C4-2B (cell line): ENCODE measurements around the gene SIMC1.
"Not testable (repeated sequence)": the region's sequence is repeated elsewhere in the genome, so short reads cannot be mapped to it uniquely, and the experiment has no call there.

Source experiments
- H3K27ac ChIP-seq: fragments of 450-650 bp; 2 replicates; pipeline ENCODE4 v1.5.1; 2017
- ZFX ChIP-seq: fragments of 450-650 bp; IDR thresholded peaks from 2 replicates; pipeline ENCODE4 v1.6.1; 2017
- TF ChIP-seq, protein P1 (sequence below): fragments of 450-650 bp; conservative IDR thresholded peaks from 2 replicates; pipeline ENCODE4 v1.5.1; 2017; ENCODE audit warnings: mild to moderate bottlenecking

The SIMC1 gene

DNA sequence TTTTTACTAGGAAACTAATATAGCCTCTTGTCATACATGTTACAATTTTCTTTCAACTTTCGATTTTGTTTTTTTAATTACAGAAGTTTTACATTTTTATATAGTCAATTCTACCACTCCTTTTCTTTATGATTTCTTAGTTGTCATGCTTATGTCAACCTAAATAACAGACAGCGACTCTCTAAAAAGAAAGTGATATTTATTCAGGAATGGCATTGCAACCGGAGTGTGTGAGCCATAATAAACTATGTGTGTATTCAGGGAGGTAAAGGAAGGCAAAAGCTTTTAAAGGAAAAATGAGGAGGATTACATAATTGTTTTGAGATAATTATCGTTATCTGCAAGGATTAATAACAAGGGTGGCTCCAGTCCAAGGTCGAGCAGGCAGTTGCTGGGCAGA lies 7.3 kb downstream of the SIMC1 start:
- H3K27ac ChIP-seq: not testable (repeated sequence)

GRCh38 chr5:176250691-176251090 lies 12.5 kb downstream of the SIMC1 start:
- not testable (repeated sequence) for H3K27ac ChIP-seq

- H3K27ac ChIP-seq: not testable (repeated sequence)
These were observed 13.9 kb downstream of the SIMC1 start for GRCh38 chr5:176252171-176252570.

- H3K27ac ChIP-seq: not testable (repeated sequence)
These were observed 15.3 kb downstream of the SIMC1 start for GRCh38 chr5:176253370-176254065.

GRCh38 chr5:176254066-176254393 lies 15.8 kb downstream of the SIMC1 start:
- H3K27ac ChIP-seq: not testable (repeated sequence)

- not testable (repeated sequence) for H3K27ac ChIP-seq
These were observed 19.8 kb downstream of the SIMC1 start for GRCh38 chr5:176257871-176258505.

GRCh38 chr5:176260682-176261081 lies 22.5 kb downstream of the SIMC1 start:
- not testable (repeated sequence) for H3K27ac ChIP-seq

- not testable (repeated sequence) for H3K27ac ChIP-seq
These were observed 28.2 kb downstream of the SIMC1 start for GRCh38 chr5:176266448-176266847.

DNA sequence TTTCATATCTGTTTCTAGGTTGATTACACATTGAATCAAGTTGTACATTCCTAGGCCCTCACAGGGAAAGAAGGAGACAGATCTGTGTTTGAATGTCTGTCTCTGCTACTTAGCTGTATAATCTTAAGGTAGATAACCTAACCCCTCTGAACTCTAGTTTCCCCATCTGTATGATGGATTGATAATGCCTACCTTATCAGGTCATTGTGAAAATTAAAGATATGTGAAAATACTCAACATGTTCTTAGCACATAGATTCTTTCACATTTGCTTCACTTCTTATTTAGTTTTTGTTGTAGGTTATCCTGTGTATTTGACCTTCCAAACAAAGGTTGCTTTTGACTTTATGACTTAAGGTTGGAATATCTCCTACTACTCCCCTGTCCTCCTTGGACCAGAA lies 50.8 kb downstream of the SIMC1 start:
- not testable (repeated sequence) for H3K27ac ChIP-seq

DNA sequence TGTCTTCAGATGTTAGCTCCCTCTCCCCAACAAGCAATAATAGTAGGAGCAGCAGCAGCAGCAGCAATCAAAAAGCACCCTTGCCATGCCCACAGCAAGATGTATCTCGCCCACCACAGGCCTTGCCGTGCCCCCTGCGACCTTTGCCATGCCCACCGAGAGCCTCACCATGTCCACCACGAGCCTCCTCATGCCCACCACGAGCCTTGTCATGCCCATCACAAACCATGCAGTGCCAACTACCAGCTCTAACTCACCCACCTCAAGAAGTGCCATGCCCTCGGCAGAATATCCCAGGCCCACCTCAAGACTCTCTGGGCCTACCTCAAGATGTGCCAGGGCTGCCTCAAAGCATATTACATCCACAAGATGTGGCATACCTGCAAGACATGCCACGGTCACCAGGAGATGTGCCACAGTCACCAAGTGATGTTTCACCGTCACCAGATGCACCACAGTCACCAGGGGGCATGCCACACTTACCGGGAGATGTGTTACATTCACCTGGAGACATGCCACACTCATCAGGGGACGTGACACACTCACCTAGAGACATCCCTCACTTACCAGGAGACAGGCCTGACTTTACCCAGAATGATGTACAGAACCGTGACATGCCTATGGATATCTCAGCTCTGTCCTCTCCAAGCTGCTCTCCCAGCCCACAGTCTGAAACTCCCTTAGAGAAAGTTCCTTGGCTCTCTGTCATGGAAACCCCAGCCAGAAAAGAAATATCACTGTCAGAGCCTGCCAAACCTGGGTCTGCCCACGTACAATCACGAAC lies 52.0 kb downstream of the SIMC1 start:
- H3K27ac ChIP-seq: not testable (repeated sequence)

DNA sequence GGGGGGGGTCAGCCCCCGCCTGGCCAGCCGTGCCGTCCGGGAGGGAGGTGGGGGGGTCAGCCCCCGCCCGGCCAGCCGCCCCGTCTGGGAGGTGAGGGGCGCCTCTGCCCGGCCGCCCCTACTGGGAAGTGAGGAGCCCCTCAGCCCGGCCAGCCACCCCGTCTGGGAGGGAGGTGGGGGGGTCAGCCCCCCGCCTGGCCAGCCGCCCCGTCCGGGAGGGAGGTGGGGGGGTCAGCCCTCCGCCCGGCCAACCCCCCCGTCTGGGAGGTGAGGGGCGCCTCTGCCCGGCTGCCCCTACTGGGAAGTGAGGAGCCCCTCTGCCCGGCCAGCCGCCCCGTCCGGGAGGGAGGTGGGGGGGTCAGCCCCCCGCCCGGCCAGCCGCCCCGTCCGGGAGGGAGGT lies 67.1 kb downstream of the SIMC1 start:
- H3K27ac ChIP-seq: not testable (repeated sequence)

GRCh38 chr5:176317534-176318374 lies 79.5 kb downstream of the SIMC1 start:
- TF ChIP-seq ZFX: no peak
- TF ChIP-seq, protein P1, sequence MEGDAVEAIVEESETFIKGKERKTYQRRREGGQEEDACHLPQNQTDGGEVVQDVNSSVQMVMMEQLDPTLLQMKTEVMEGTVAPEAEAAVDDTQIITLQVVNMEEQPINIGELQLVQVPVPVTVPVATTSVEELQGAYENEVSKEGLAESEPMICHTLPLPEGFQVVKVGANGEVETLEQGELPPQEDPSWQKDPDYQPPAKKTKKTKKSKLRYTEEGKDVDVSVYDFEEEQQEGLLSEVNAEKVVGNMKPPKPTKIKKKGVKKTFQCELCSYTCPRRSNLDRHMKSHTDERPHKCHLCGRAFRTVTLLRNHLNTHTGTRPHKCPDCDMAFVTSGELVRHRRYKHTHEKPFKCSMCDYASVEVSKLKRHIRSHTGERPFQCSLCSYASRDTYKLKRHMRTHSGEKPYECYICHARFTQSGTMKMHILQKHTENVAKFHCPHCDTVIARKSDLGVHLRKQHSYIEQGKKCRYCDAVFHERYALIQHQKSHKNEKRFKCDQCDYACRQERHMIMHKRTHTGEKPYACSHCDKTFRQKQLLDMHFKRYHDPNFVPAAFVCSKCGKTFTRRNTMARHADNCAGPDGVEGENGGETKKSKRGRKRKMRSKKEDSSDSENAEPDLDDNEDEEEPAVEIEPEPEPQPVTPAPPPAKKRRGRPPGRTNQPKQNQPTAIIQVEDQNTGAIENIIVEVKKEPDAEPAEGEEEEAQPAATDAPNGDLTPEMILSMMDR: no peak
- no peak overlapping the region for H3K27ac ChIP-seq

- TF ChIP-seq ZFX: no peak
- TF ChIP-seq, protein P1: peak; percentile 34
These were observed 81.8 kb downstream of the SIMC1 start for GRCh38 chr5:176319827-176320554.

More at GRCh38 chr5:176319827-176320554, 81.8 kb downstream of the SIMC1 start:
- no peak overlapping the region for H3K27ac ChIP-seq
